VCaP (cell line): ENCODE results near the gene ACAP3.

Experiments used
- H3K27ac ChIP-seq: fragments of 450-650 bp; 2 replicates; pipeline ENCODE4 v1.5.1; 2017
- CTCF ChIP-seq: fragments of 450-650 bp; conservative IDR thresholded peaks from 2 replicates; pipeline ENCODE4 v1.5.1; 2017; ENCODE audit warnings: mild to moderate bottlenecking, moderate library complexity

ACAP3 gene

GRCh38 chr1:1274299-1274930 lies 33.3 kb downstream of the ACAP3 start:
- no peak for TF ChIP-seq CTCF
- peak overlapping the region; percentile 98 for H3K27ac ChIP-seq

- no peak for TF ChIP-seq CTCF
- peak within 1 kb of the TSS; percentile 98 for H3K27ac ChIP-seq
These were observed 34.0 kb downstream of the ACAP3 start, which contains the start of gene UBE2J2 for GRCh38 chr1:1273512-1274298. Gene UBE2J2, minus strand, starts transcription at chr1:1273854. Its CDS starts 5,862 bp downstream, at chr1:1267992.

GRCh38 chr1:1273209-1273511 lies 34.6 kb downstream of the ACAP3 start:
- peak overlapping the region; percentile 98 for H3K27ac ChIP-seq

GRCh38 chr1:1272341-1273208 lies 35.2 kb downstream of the ACAP3 start:
- H3K27ac ChIP-seq = peak overlapping the region; percentile 98
- no peak for TF ChIP-seq CTCF

More at GRCh38 chr1:1273209-1273511, 34.6 kb downstream of the ACAP3 start:
- no peak for TF ChIP-seq CTCF

GRCh38 chr1:1270813-1271212 lies 36.9 kb downstream of the ACAP3 start:
- H3K27ac ChIP-seq = peak overlapping the region; percentile 98
- no peak for TF ChIP-seq CTCF

GRCh38 chr1:1268284-1268682 lies 39.4 kb downstream of the ACAP3 start:
- TF ChIP-seq CTCF = no peak
- H3K27ac ChIP-seq = no peak overlapping the region
